Measurements from ENCODE around the gene CADPS2. TPM values are rescaled to one million over a fixed set of nuclear protein-coding genes. Genes with fewer than 3 reads are reported as not detected.

The CADPS2 gene
- total RNA-seq, 2 experiments from 2014 or later = not detected

GRCh38 chr7:122423591-122423990, 462.7 kb downstream of the CADPS2 start:
- Histone ChIP-seq H3K4me1 (ENCODE audit: insufficient read depth, low read length, poor library complexity, severe bottlenecking) (no peaks in the 10 kb centered on the region), H3K9me3 (ENCODE audit: low read length) (no peaks in the 10 kb centered on the region), H2AFZ (ENCODE audit: low read length) (no peak overlapping the region), H3K4me3 (ENCODE audit: low read depth, low read length, poor library complexity, severe bottlenecking) (no peak overlapping the region), H3K27ac (ENCODE audit: low read depth, low read length, poor library complexity, severe bottlenecking) (no peak overlapping the region), H3K79me2 (ENCODE audit: insufficient read depth, low read depth, low read length) (no peaks in the 10 kb centered on the region), H3K36me3 (ENCODE audit: insufficient read depth, low read length) (no peaks in the 10 kb centered on the region), H4K20me1 (ENCODE audit: insufficient read depth, low read length) (no peaks in the 10 kb centered on the region), H3K9me2 (ENCODE audit: insufficient read depth, low read length) (no peaks in the 10 kb centered on the region), H3K4me2 (ENCODE audit: low read length) (no peak overlapping the region)
- TF ChIP-seq EZH2phosphoT487 (IDR thresholded peaks at IDR 0.05; ENCODE audit: borderline replicate concordance, low read depth, low read length) (no peak), CTCF (conservative IDR thresholded peaks at IDR 0.05; ENCODE audit: low read length) (no peak)
- ChIA-PET POLR2A (no interaction called here), CTCF (ENCODE audit: unreplicated experiment) (no interaction called here)
- BruUV-seq (replicated peaks) = no TSS peak
- no peak for DNase-seq (ENCODE audit: low spot score)
- intact Hi-C loops (cut with micrococcal nuclease; ENCODE audit: unreplicated experiment) = no loop called here

GRCh38 chr7:122416336-122416735, 469.9 kb downstream of the CADPS2 start:
- Histone ChIP-seq H3K9me3 (ENCODE audit: low read length) (no peaks in the 10 kb centered on the region), H3K4me3 (ENCODE audit: low read depth, low read length, poor library complexity, severe bottlenecking) (no peak overlapping the region), H2AFZ (ENCODE audit: low read length) (no peak overlapping the region), H3K4me1 (ENCODE audit: insufficient read depth, low read length, poor library complexity, severe bottlenecking) (no peaks in the 10 kb centered on the region), H3K4me2 (ENCODE audit: low read length) (no peak overlapping the region), H3K27ac (ENCODE audit: low read depth, low read length, poor library complexity, severe bottlenecking) (no peak overlapping the region), H4K20me1 (ENCODE audit: insufficient read depth, low read length) (no peaks in the 10 kb centered on the region), H3K36me3 (ENCODE audit: insufficient read depth, low read length) (no peaks in the 10 kb centered on the region), H3K9me2 (ENCODE audit: insufficient read depth, low read length) (no peaks in the 10 kb centered on the region), H3K79me2 (ENCODE audit: insufficient read depth, low read depth, low read length) (no peaks in the 10 kb centered on the region)
- no TSS peak for BruUV-seq (replicated peaks)
- ChIA-PET POLR2A (no interaction called here), CTCF (ENCODE audit: unreplicated experiment) (no interaction called here)
- DNase-seq (ENCODE audit: low spot score) = no peak
- intact Hi-C loops (cut with micrococcal nuclease; ENCODE audit: unreplicated experiment) = no loop called here
- TF ChIP-seq EZH2phosphoT487 (IDR thresholded peaks at IDR 0.05; ENCODE audit: borderline replicate concordance, low read depth, low read length) (no peak), CTCF (conservative IDR thresholded peaks at IDR 0.05; ENCODE audit: low read length) (no peak)

GRCh38 chr7:122415510-122415909, 470.8 kb downstream of the CADPS2 start:
- Histone ChIP-seq H3K4me2 (ENCODE audit: low read length) (no peak overlapping the region), H3K9me3 (ENCODE audit: low read length) (no peaks in the 10 kb centered on the region), H3K4me3 (ENCODE audit: low read depth, low read length, poor library complexity, severe bottlenecking) (no peak overlapping the region), H3K4me1 (ENCODE audit: insufficient read depth, low read length, poor library complexity, severe bottlenecking) (no peaks in the 10 kb centered on the region), H4K20me1 (ENCODE audit: insufficient read depth, low read length) (no peaks in the 10 kb centered on the region), H2AFZ (ENCODE audit: low read length) (no peak overlapping the region), H3K9me2 (ENCODE audit: insufficient read depth, low read length) (no peaks in the 10 kb centered on the region), H3K36me3 (ENCODE audit: insufficient read depth, low read length) (no peaks in the 10 kb centered on the region), H3K79me2 (ENCODE audit: insufficient read depth, low read depth, low read length) (no peaks in the 10 kb centered on the region), H3K27ac (ENCODE audit: low read depth, low read length, poor library complexity, severe bottlenecking) (no peak overlapping the region)
- POLR2A ChIA-PET = no interaction called here
- intact Hi-C loops (cut with micrococcal nuclease; ENCODE audit: unreplicated experiment) = no loop called here
- no peak for TF ChIP-seq CTCF (conservative IDR thresholded peaks at IDR 0.05; ENCODE audit: low read length)
- DNase-seq (ENCODE audit: low spot score) = no peak
- CTCF ChIA-PET (ENCODE audit: unreplicated experiment) = no interaction called here
- BruUV-seq (replicated peaks) = no TSS peak
